ENCODE data around the gene ATL3.
"Not testable (repeated sequence)": the region's sequence is repeated elsewhere in the genome, so short reads cannot be mapped to it uniquely, and the experiment has no call there.

GRCh38 chr11:63638436-63638835 is 32.7 kb downstream of the ATL3 start:
- not testable (repeated sequence) for TF ChIP-seq CTCF (IDR thresholded peaks at IDR 0.05; ENCODE audit: poor library complexity); EZH2phosphoT487 (IDR thresholded peaks at IDR 0.05; ENCODE audit: low read depth, severe bottlenecking, unreplicated experiment)

Data from hepatocyte (in vitro differentiated cells).